ENCODE data around the gene CYFIP1. TPM values are rescaled to one million over a fixed set of nuclear protein-coding genes. Genes with fewer than 3 reads are reported as not detected.

The CYFIP1 gene
- total and polyA plus RNA-seq, 2 of the 13 experiments (the other 11 are each of a cell fraction or from before 2014, with no cell fraction given) = 38.1 to 58.3 TPM

DNA sequence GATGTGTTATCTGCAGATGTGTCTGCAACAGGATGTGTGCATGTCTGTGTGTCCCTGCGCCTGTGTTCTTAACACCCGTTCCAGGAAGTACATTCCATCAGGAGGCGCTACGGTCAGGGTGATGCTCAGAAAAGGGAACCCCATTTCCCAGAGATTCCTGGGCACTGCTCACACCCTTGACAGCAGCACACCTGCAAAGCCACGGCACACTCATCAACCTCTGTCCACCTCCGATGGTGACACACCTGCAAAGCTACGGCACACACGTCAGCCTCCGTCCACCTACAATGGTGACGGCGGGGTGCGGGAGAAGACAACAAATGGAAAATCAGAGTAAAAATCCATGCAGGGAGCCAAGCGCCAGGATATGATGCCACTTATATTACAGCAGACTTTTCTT is 86.3 kb downstream of the CYFIP1 start:
- FAIRE-seq (no peak), ATAC-seq (no peak), DNase-seq (ENCODE audit: low spot score) (no peak)
- no peaks in the 10 kb centered on the region for H3K27me3 ChIP-seq (ENCODE audit: control insufficient read depth in 1 of 2, insufficient read depth in 2 of 2, low read length in 2 of 2)
- no TSS peak for BruUV-seq (replicated peaks)
- no peak overlapping the region for H3K27ac ChIP-seq (ENCODE audit: extremely low read length, insufficient read depth, low read length)
- H3K9me3 ChIP-seq (ENCODE audit: low read length) = no peaks in the 10 kb centered on the region
- H3K79me2 ChIP-seq (ENCODE audit: insufficient read depth, low read length) = no peaks in the 10 kb centered on the region
- H2AFZ ChIP-seq (ENCODE audit: low read length) = no peak overlapping the region
- intact Hi-C loops (cut with micrococcal nuclease; ENCODE audit: unreplicated experiment) (no loop called here), in situ Hi-C loops (cut with HindIII; ENCODE audit: extremely low pct_ligation_motif_present, low pct_unique_long_range_greater_than_20kb) (no loop called here)
- peaks cover 8 to 22% of the 10 kb centered on the region in 2 experiments for H3K36me3 ChIP-seq (replicated peaks in 1 of 2; ENCODE audit: control insufficient read depth in 1 of 2, insufficient read depth in 2 of 2, low read length in 2 of 2)
- ChIA-PET POLR2A (no interaction called here), CTCF (ENCODE audit: low intra/inter-chr PET ratio, low total read pairs) (no interaction called here)
- no peak overlapping the region for H3K4me2 ChIP-seq (ENCODE audit: low read depth, low read length)
- 95% methylated on average over 12 of the region's 13 CpGs for WGBS (ENCODE audit: low lambda C conversion rate)
- H4K20me1 ChIP-seq (ENCODE audit: insufficient read depth, low read length) = no peaks in the 10 kb centered on the region
- no peak overlapping the region for H3K9ac ChIP-seq (ENCODE audit: insufficient read depth, low read depth, low read length)
- H3K4me1 ChIP-seq (ENCODE audit: insufficient read depth, low read length) = no peaks in the 10 kb centered on the region
- no peak overlapping the region for H3K4me3 ChIP-seq (replicated peaks in 1 of 3; ENCODE audit: insufficient read depth in 1 of 3, low read depth in 2 of 3, low read length in 3 of 3)
- TF ChIP-seq CEBPG (CRISPR knock-in tag; IDR thresholded peaks at IDR 0.05) = no peak
- no peak for TF ChIP-seq ZNF331 (CRISPR knock-in tag; IDR thresholded peaks at IDR 0.05)
- no peak for TF ChIP-seq ZNF772 (CRISPR knock-in tag; IDR thresholded peaks at IDR 0.05)
- TF ChIP-seq NCOA1 (CRISPR knock-in tag; IDR thresholded peaks at IDR 0.05) = no peak
- no peak for TF ChIP-seq FOXK2 (IDR thresholded peaks at IDR 0.05)
- TF ChIP-seq ZZZ3 (CRISPR knock-in tag; IDR thresholded peaks at IDR 0.05; ENCODE audit: borderline replicate concordance) = no peak
- no peak for TF ChIP-seq ZSCAN21 (CRISPR knock-in tag; IDR thresholded peaks at IDR 0.05; ENCODE audit: borderline replicate concordance)
- no peak for TF ChIP-seq ZNF18 (CRISPR knock-in tag; IDR thresholded peaks at IDR 0.05; ENCODE audit: insufficient replicate concordance)
- no peak for TF ChIP-seq IKZF1 (IDR thresholded peaks at IDR 0.05)
- TF ChIP-seq HDAC6 (IDR thresholded peaks at IDR 0.05; ENCODE audit: low read depth, low read length) = no peak
- no peak for TF ChIP-seq KDM4B (CRISPR knock-in tag; IDR thresholded peaks at IDR 0.05)
- TF ChIP-seq ZNF10 (CRISPR knock-in tag; IDR thresholded peaks at IDR 0.05; ENCODE audit: borderline replicate concordance, low read depth) = no peak
- TF ChIP-seq ZNF749 (CRISPR knock-in tag; IDR thresholded peaks at IDR 0.05; ENCODE audit: borderline replicate concordance) = no peak
- no peak for TF ChIP-seq SIN3A (IDR thresholded peaks at IDR 0.05; ENCODE audit: borderline replicate concordance, low read depth, low read length)
- no peak for TF ChIP-seq DR1 (CRISPR knock-in tag; IDR thresholded peaks at IDR 0.05)
- TF ChIP-seq, protein P1, sequence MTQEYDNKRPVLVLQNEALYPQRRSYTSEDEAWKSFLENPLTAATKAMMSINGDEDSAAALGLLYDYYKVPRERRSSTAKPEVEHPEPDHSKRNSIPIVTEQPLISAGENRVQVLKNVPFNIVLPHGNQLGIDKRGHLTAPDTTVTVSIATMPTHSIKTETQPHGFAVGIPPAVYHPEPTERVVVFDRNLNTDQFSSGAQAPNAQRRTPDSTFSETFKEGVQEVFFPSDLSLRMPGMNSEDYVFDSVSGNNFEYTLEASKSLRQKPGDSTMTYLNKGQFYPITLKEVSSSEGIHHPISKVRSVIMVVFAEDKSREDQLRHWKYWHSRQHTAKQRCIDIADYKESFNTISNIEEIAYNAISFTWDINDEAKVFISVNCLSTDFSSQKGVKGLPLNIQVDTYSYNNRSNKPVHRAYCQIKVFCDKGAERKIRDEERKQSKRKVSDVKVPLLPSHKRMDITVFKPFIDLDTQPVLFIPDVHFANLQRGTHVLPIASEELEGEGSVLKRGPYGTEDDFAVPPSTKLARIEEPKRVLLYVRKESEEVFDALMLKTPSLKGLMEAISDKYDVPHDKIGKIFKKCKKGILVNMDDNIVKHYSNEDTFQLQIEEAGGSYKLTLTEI (CRISPR knock-in tag; conservative IDR thresholded peaks at IDR 0.05) = no peak
- TF ChIP-seq ZNF17 (CRISPR knock-in tag; IDR thresholded peaks at IDR 0.05) = no peak
- TF ChIP-seq KLF16 (CRISPR knock-in tag; IDR thresholded peaks at IDR 0.05) = no peak
- TF ChIP-seq, protein P2, sequence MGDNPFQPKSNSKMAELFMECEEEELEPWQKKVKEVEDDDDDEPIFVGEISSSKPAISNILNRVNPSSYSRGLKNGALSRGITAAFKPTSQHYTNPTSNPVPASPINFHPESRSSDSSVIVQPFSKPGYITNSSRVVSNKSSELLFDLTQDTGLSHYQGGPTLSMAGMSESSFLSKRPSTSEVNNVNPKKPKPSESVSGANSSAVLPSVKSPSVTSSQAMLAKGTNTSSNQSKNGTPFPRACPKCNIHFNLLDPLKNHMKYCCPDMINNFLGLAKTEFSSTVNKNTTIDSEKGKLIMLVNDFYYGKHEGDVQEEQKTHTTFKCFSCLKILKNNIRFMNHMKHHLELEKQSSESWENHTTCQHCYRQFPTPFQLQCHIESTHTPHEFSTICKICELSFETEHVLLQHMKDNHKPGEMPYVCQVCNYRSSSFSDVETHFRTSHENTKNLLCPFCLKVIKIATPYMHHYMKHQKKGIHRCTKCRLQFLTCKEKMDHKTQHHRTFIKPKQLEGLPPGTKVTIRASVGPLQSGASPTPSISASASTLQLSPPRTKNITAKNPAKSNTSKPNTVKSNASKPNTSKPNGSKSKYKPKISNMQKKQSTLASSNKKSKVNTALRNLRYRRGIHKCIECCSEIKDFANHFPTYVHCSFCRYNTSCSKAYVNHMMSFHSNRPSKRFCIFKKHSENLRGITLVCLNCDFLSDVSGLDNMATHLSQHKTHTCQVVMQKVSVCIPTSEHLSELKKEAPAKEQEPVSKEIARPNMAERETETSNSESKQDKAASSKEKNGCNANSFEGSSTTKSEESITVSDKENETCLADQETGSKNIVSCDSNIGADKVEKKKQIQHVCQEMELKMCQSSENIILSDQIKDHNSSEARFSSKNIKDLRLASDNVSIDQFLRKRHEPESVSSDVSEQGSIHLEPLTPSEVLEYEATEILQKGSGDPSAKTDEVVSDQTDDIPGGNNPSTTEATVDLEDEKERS (CRISPR knock-in tag; IDR thresholded peaks at IDR 0.05) = no peak
